ENCODE measurements around the gene SLC25A11. TPM values are rescaled to one million over a fixed set of nuclear protein-coding genes. Genes with fewer than 3 reads are reported as not detected.

Gene SLC25A11
- polyA plus RNA-seq, 1 of the 3 experiments (the other 2 are of a cell fraction), result 82.8 TPM

DNA sequence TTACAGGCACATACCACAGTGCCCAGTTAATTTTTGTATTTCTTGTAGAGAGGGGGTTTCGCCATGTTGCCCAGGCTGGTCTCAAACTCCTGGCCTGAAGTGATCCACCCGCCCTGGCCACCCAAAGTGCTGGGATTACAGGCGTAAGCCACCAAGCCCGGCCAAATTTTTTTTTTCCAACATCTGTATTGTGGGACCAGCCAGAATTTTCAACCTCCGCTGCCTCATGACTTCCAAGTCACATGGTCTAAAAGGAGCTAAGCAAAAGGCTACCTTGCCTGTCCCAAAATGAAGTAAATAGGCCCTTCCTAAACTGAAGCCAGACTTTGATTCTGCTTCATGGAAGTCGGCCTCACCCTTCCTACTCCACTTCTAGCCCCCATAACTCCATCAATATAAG is 32.0 kb upstream of the SLC25A11 start:
- H3K4me2 ChIP-seq, result no peak overlapping the region
- H3K9ac ChIP-seq, result no peak overlapping the region
- H3F3A ChIP-seq (replicated peaks; ENCODE audit: insufficient read depth), result peaks cover 9% of the 10 kb centered on the region
- peaks cover 23% of the 10 kb centered on the region for H3K79me2 ChIP-seq (ENCODE audit: insufficient read depth)
- no peak overlapping the region for H3K27ac ChIP-seq (ENCODE audit: low read depth in 2 of 2, low read length in 1 of 2)
- no peak overlapping the region for H2AFZ ChIP-seq (ENCODE audit: low read depth)
- whole genome bisulfite sequencing (ENCODE audit: low lambda C conversion rate), result 91% methylated on average over 5 of the region's 6 CpGs
- no peaks in the 10 kb centered on the region for H4K20me1 ChIP-seq (ENCODE audit: insufficient read depth)
- H3K27me3 ChIP-seq (ENCODE audit: insufficient read depth), result no peaks in the 10 kb centered on the region
- POLR2A ChIA-PET, result interaction anchor here (1.1 kb wide), 1 partner anchor 9 kb away, joined by 3 read pairs; no protein-coding TSS in a partner anchor
- no peak overlapping the region for H3K4me3 ChIP-seq (ENCODE audit: low read depth in 2 of 2, low read length in 1 of 2)
- no peaks in the 10 kb centered on the region for H3K9me3 ChIP-seq
- TF ChIP-seq SMC3 (IDR thresholded peaks at IDR 0.05; ENCODE audit: low read depth, low read length) (no peak), NFIC (IDR thresholded peaks at IDR 0.05; ENCODE audit: borderline replicate concordance) (no peak), TEAD4 (IDR thresholded peaks at IDR 0.05; ENCODE audit: borderline replicate concordance, insufficient read depth) (no peak), RXRA (IDR thresholded peaks at IDR 0.05; ENCODE audit: borderline replicate concordance, low read depth) (no peak), POLR2AphosphoS5 (IDR thresholded peaks at IDR 0.05; ENCODE audit: low read depth, low read length) (no peak), NRF1 (IDR thresholded peaks at IDR 0.05; ENCODE audit: low read depth, low read length) (no peak), MEF2A (IDR thresholded peaks at IDR 0.05; ENCODE audit: borderline replicate concordance, low read depth) (no peak), MXI1 (IDR thresholded peaks at IDR 0.05; ENCODE audit: low read depth, low read length) (no peak)
- H3K9me2 ChIP-seq, result no peaks in the 10 kb centered on the region
- peaks cover 13 to 26% of the 10 kb centered on the region in 2 experiments for H3K36me3 ChIP-seq (replicated peaks in 1 of 2; ENCODE audit: control insufficient read depth in 1 of 2, insufficient read depth in 2 of 2, low read length in 1 of 2)
- H3K4me1 ChIP-seq (ENCODE audit: control insufficient read depth in 1 of 2, insufficient read depth in 2 of 2, low read depth in 1 of 2, low read length in 1 of 2), result peaks cover 9 to 14% of the 10 kb centered on the region in 2 experiments; a peak in 2 of 4 replicates
- CTCF ChIA-PET, result interaction anchor here (2.1 to 6.6 kb wide), 4 partner anchors 8 to 91 kb away, joined by 8 to 52 read pairs (median 25); partner anchors contain the start of gene CAMTA2
- DNase-seq, result no peak

- Histone ChIP-seq H3K9me2 (no peaks in the 10 kb centered on the region), H3K9me3 (no peaks in the 10 kb centered on the region), H3K36me3 (replicated peaks in 1 of 2; ENCODE audit: control insufficient read depth in 1 of 2, insufficient read depth in 2 of 2, low read length in 1 of 2) (peaks cover 14 to 24% of the 10 kb centered on the region in 2 experiments), H2AFZ (ENCODE audit: low read depth) (no peak overlapping the region), H3K9ac (no peak overlapping the region), H3K27ac (ENCODE audit: low read depth in 2 of 2, low read length in 1 of 2) (peak overlapping the region in 1 of 2 experiments; percentile 93; a peak in 3 of 4 replicates), H3K27me3 (ENCODE audit: insufficient read depth) (no peaks in the 10 kb centered on the region), H3F3A (replicated peaks; ENCODE audit: insufficient read depth) (peaks cover 18% of the 10 kb centered on the region), H3K79me2 (ENCODE audit: insufficient read depth) (peaks cover 39% of the 10 kb centered on the region), H3K4me1 (ENCODE audit: control insufficient read depth in 1 of 2, insufficient read depth in 2 of 2, low read depth in 1 of 2, low read length in 1 of 2) (peaks cover 16 to 24% of the 10 kb centered on the region in 2 experiments; a peak in 3 of 4 replicates), H3K4me2 (peak overlapping the region; percentile 97; the same call in 1 of the 2 replicates), H4K20me1 (ENCODE audit: insufficient read depth) (no peaks in the 10 kb centered on the region), H3K4me3 (ENCODE audit: low read depth in 2 of 2, low read length in 1 of 2) (no peak overlapping the region)
- TF ChIP-seq FOXJ3 (CRISPR knock-in tag; IDR thresholded peaks at IDR 0.05), result no peak
- TF ChIP-seq GATA2 (CRISPR knock-in tag; IDR thresholded peaks at IDR 0.05), result no peak
- ChIA-PET POLR2A (interaction anchor here (0.6 to 1.4 kb wide), 3 partner anchors 12 to 61 kb away, joined by 3 read pairs; no protein-coding TSS in a partner anchor), CTCF (interaction anchor here (0.7 to 6.6 kb wide), 6 partner anchors 10 to 92 kb away, joined by 3 to 52 read pairs (median 10); partner anchors contain the start of genes CAMTA2 and CHRNE)
- DNase-seq, result no peak
- 89% methylated on average over 8 of the region's 8 CpGs for WGBS (ENCODE audit: low lambda C conversion rate)
Observed at GRCh38 chr17:4970273-4970672, 30.4 kb upstream of the SLC25A11 start.

- no peak for DNase-seq
- Histone ChIP-seq H3K27me3 (ENCODE audit: insufficient read depth) (no peaks in the 10 kb centered on the region), H2AFZ (ENCODE audit: low read depth) (no peak overlapping the region), H3K9me3 (no peaks in the 10 kb centered on the region), H3K9ac (peak overlapping the region; percentile 77; the same call in 1 of the 2 replicates), H3K4me1 (ENCODE audit: control insufficient read depth in 1 of 2, insufficient read depth in 2 of 2, low read depth in 1 of 2, low read length in 1 of 2) (peaks cover 16 to 24% of the 10 kb centered on the region in 2 experiments; a peak in 3 of 4 replicates), H3K9me2 (no peaks in the 10 kb centered on the region), H3K79me2 (ENCODE audit: insufficient read depth) (peaks cover 45% of the 10 kb centered on the region), H3K36me3 (replicated peaks in 1 of 2; ENCODE audit: control insufficient read depth in 1 of 2, insufficient read depth in 2 of 2, low read length in 1 of 2) (peaks cover 18 to 22% of the 10 kb centered on the region in 2 experiments), H3F3A (replicated peaks; ENCODE audit: insufficient read depth) (peaks cover 21% of the 10 kb centered on the region), H4K20me1 (ENCODE audit: insufficient read depth) (no peaks in the 10 kb centered on the region), H3K27ac (ENCODE audit: low read depth in 2 of 2, low read length in 1 of 2) (peak overlapping the region; percentile 93 to 96), H3K4me2 (peak overlapping the region; percentile 97), H3K4me3 (ENCODE audit: low read depth in 2 of 2, low read length in 1 of 2) (peak overlapping the region; percentile 59 to 72; a peak in 3 of 4 replicates)
- CTCF ChIA-PET, result interaction anchor here (0.7 to 6.6 kb wide), 8 partner anchors 10 to 93 kb away, joined by 3 to 52 read pairs (median 4); partner anchors contain the start of genes CAMTA2, CHRNE, SLC25A11 and SLC52A1
- 93% methylated on average over 16 of the region's 16 CpGs for WGBS (ENCODE audit: low lambda C conversion rate)
- POLR2A ChIA-PET, result interaction anchor here (0.6 to 4.2 kb wide), 7 partner anchors 17 to 61 kb away, joined by 3 to 56 read pairs (median 3); partner anchors contain the start of genes ENO3, INCA1, KIF1C and PFN1
- TF ChIP-seq, protein P1, sequence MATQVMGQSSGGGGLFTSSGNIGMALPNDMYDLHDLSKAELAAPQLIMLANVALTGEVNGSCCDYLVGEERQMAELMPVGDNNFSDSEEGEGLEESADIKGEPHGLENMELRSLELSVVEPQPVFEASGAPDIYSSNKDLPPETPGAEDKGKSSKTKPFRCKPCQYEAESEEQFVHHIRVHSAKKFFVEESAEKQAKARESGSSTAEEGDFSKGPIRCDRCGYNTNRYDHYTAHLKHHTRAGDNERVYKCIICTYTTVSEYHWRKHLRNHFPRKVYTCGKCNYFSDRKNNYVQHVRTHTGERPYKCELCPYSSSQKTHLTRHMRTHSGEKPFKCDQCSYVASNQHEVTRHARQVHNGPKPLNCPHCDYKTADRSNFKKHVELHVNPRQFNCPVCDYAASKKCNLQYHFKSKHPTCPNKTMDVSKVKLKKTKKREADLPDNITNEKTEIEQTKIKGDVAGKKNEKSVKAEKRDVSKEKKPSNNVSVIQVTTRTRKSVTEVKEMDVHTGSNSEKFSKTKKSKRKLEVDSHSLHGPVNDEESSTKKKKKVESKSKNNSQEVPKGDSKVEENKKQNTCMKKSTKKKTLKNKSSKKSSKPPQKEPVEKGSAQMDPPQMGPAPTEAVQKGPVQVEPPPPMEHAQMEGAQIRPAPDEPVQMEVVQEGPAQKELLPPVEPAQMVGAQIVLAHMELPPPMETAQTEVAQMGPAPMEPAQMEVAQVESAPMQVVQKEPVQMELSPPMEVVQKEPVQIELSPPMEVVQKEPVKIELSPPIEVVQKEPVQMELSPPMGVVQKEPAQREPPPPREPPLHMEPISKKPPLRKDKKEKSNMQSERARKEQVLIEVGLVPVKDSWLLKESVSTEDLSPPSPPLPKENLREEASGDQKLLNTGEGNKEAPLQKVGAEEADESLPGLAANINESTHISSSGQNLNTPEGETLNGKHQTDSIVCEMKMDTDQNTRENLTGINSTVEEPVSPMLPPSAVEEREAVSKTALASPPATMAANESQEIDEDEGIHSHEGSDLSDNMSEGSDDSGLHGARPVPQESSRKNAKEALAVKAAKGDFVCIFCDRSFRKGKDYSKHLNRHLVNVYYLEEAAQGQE (IDR thresholded peaks at IDR 0.05; ENCODE audit: low read depth, low read length), result peak; percentile 77
- TF ChIP-seq RAD21 (IDR thresholded peaks at IDR 0.05; ENCODE audit: low read length), result no peak
- TF ChIP-seq FOXJ3 (CRISPR knock-in tag; IDR thresholded peaks at IDR 0.05), result no peak
- TF ChIP-seq, protein P2, sequence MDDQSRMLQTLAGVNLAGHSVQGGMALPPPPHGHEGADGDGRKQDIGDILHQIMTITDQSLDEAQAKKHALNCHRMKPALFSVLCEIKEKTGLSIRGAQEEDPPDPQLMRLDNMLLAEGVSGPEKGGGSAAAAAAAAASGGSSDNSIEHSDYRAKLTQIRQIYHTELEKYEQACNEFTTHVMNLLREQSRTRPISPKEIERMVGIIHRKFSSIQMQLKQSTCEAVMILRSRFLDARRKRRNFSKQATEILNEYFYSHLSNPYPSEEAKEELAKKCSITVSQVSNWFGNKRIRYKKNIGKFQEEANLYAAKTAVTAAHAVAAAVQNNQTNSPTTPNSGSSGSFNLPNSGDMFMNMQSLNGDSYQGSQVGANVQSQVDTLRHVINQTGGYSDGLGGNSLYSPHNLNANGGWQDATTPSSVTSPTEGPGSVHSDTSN (IDR thresholded peaks at IDR 0.05), result no peak
- no peak for TF ChIP-seq NRF1 (IDR thresholded peaks at IDR 0.05; ENCODE audit: low read depth, low read length)
Observed at GRCh38 chr17:4969551-4970173, 29.8 kb upstream of the SLC25A11 start.
